H9 (cell line): ENCODE results near the gene SLC25A53. TPM values are rescaled to one million over a fixed set of nuclear protein-coding genes. Genes with fewer than 3 reads are reported as not detected.

Experiments
- DNase-seq: peaks from one replicate; pipeline ENCODE4 v3.0.0-alpha.2; 2017
- H2AFZ ChIP-seq: one replicate; pipeline ENCODE4 v1.6.1; 2013; ENCODE audit warnings: mild to moderate bottlenecking, low read length, control low read depth, moderate library complexity
- H2AK5ac ChIP-seq: 2 replicates; pipeline ENCODE4 v1.6.1; 2013; ENCODE audit warnings: low read length, control low read depth, mixed read lengths; ENCODE audit not compliant: insufficient read length
- H2BK120ac ChIP-seq: one replicate; pipeline ENCODE4 v1.6.1; 2013; ENCODE audit warnings: low read depth, mild to moderate bottlenecking, low read length, control low read depth, inconsistent platforms; ENCODE audit not compliant: poor library complexity, severe bottlenecking
- H2BK12ac ChIP-seq: 2 replicates; pipeline ENCODE4 v1.6.1; 2013; ENCODE audit warnings: low read length, control low read depth, mixed read lengths, low read depth; ENCODE audit not compliant: insufficient read length
- H2BK15ac ChIP-seq: 2 replicates; pipeline ENCODE4 v1.6.1; 2013; ENCODE audit warnings: low read depth, low read length, control low read depth
- H2BK20ac ChIP-seq: one replicate; pipeline ENCODE4 v1.6.1; 2013; ENCODE audit warnings: low read depth, mild to moderate bottlenecking, low read length, control low read depth, inconsistent platforms; ENCODE audit not compliant: poor library complexity, severe bottlenecking
- H2BK5ac ChIP-seq: 2 replicates; pipeline ENCODE4 v1.6.1; 2013; ENCODE audit warnings: low read length, control low read depth, mixed read lengths; ENCODE audit not compliant: insufficient read length
- H3K14ac ChIP-seq: 2 replicates; pipeline ENCODE4 v1.6.1; 2013; ENCODE audit warnings: low read length, control low read depth; ENCODE audit not compliant: insufficient read depth
- H3K18ac ChIP-seq: 2 replicates; pipeline ENCODE4 v1.6.1; 2013; ENCODE audit warnings: low read depth, mild to moderate bottlenecking, mixed read lengths, low read length, control low read depth; ENCODE audit not compliant: insufficient read length
- H3K23ac ChIP-seq: 2 replicates; pipeline ENCODE4 v1.6.1; 2013; ENCODE audit warnings: low read length, control low read depth, mixed read lengths, low read depth; ENCODE audit not compliant: insufficient read length
- H3K23me2 ChIP-seq: 2 replicates; pipeline ENCODE4 v1.6.1; 2013; ENCODE audit warnings: low read depth, mild to moderate bottlenecking, mixed read lengths, low read length, control low read depth; ENCODE audit not compliant: insufficient read length, poor library complexity, severe bottlenecking
- H3K27ac ChIP-seq: 2 replicates; pipeline ENCODE4 v1.5.1; 2013; ENCODE audit warnings: low read length, control low read depth, mixed read lengths, low read depth; ENCODE audit not compliant: insufficient read length
- H3K27me3 ChIP-seq: 2 replicates; pipeline ENCODE4 v1.6.1; 2013; ENCODE audit warnings: low read length, control low read depth, inconsistent platforms; ENCODE audit not compliant: insufficient read depth
- H3K4ac ChIP-seq: 2 replicates; pipeline ENCODE4 v1.6.1; 2013; ENCODE audit warnings: low read depth, mild to moderate bottlenecking, control low read depth, inconsistent platforms, low read length, moderate library complexity
- H3K4me1 ChIP-seq: 2 replicates; pipeline ENCODE4 v1.6.1; 2013; ENCODE audit warnings: low read length, control low read depth, inconsistent platforms; ENCODE audit not compliant: insufficient read depth
- H3K4me2 ChIP-seq: 2 replicates; pipeline ENCODE4 v1.6.1; 2013; ENCODE audit warnings: low read length, control low read depth, mixed read lengths; ENCODE audit not compliant: insufficient read length, insufficient read depth
- H3K56ac ChIP-seq: 2 replicates; pipeline ENCODE4 v1.6.1; 2013; ENCODE audit warnings: low read depth, mild to moderate bottlenecking, mixed read lengths, low read length, control low read depth; ENCODE audit not compliant: insufficient read length
- H3K79me1 ChIP-seq: 2 replicates; pipeline ENCODE4 v1.6.1; 2013; ENCODE audit warnings: low read depth, mild to moderate bottlenecking, moderate library complexity, low read length, control low read depth, inconsistent platforms; ENCODE audit not compliant: insufficient read depth, poor library complexity, severe bottlenecking
- H3K79me2 ChIP-seq: 2 replicates; pipeline ENCODE4 v1.6.1; 2013; ENCODE audit warnings: low read length, control low read depth, inconsistent platforms; ENCODE audit not compliant: insufficient read depth
- H3K9ac ChIP-seq: 2 replicates; pipeline ENCODE4 v1.6.1; 2013; ENCODE audit warnings: low read length, control low read depth, mixed read lengths; ENCODE audit not compliant: insufficient read length; ENCODE audit errors: extremely low read depth
- H3K9me3 ChIP-seq: one replicate; pipeline ENCODE4 v1.6.1; 2013; ENCODE audit warnings: low read depth, low read length, inconsistent platforms; ENCODE audit not compliant: control insufficient read depth
- H3T11ph ChIP-seq: one replicate; pipeline ENCODE4 v1.6.1; 2013; ENCODE audit warnings: mild to moderate bottlenecking, low read length, control low read depth, inconsistent platforms
- H4K20me1 ChIP-seq: one replicate; pipeline ENCODE4 v1.6.1; 2013; ENCODE audit not compliant: control insufficient read depth, insufficient read length, insufficient read depth
- H4K5ac ChIP-seq: 2 replicates; pipeline ENCODE4 v1.6.1; 2013; ENCODE audit warnings: low read depth, mild to moderate bottlenecking, mixed read lengths, low read length, control low read depth; ENCODE audit not compliant: insufficient read length
- H4K8ac ChIP-seq: replicated peaks from 2 replicates; pipeline ENCODE4 v1.6.1; 2013; ENCODE audit warnings: low read length, control low read depth, mixed read lengths, low read depth; ENCODE audit not compliant: insufficient read length
- H4K91ac ChIP-seq: 2 replicates; pipeline ENCODE4 v1.6.1; 2013; ENCODE audit warnings: low read depth, mild to moderate bottlenecking, moderate library complexity, mixed read lengths, low read length, control low read depth; ENCODE audit not compliant: insufficient read length
- H3K27ac Mint-ChIP-seq, 3 experiments: 2 replicates in 2 of 3; 3 replicates in 1 of 3; pipeline ENCODE4 v1.8.0; 2020 to 2021; ENCODE audit warnings: mixed read lengths in 3 of 3, mild to moderate bottlenecking in 1 of 3, moderate library complexity in 1 of 3
- H3K27me3 Mint-ChIP-seq: 2 replicates; pipeline ENCODE4 v1.8.0; 2021; ENCODE audit warnings: low read depth, mild to moderate bottlenecking, moderate library complexity, mixed read lengths
- H3K36me3 Mint-ChIP-seq, 3 experiments: 2 replicates in 2 of 3; 3 replicates in 1 of 3; pipeline ENCODE4 v1.8.0; 2020 to 2021; ENCODE audit warnings: low read depth in 3 of 3, mixed read lengths in 3 of 3; ENCODE audit not compliant: insufficient read depth in 1 of 3
- H3K4me1 Mint-ChIP-seq, 2 experiments: 2 replicates each; pipeline ENCODE4 v1.8.0; 2020; ENCODE audit warnings: mixed read lengths in 2 of 2
- H3K4me3 Mint-ChIP-seq, 2 experiments: 2 replicates in 1 of 2; 3 replicates in 1 of 2; pipeline ENCODE4 v1.8.0; 2020 to 2021; ENCODE audit warnings: mild to moderate bottlenecking in 2 of 2, mixed read lengths in 2 of 2, moderate library complexity in 1 of 2
- H3K9me3 Mint-ChIP-seq, 2 experiments: 2 replicates in 1 of 2; 3 replicates in 1 of 2; pipeline ENCODE4 v1.8.0; 2020; ENCODE audit warnings: mild to moderate bottlenecking in 2 of 2, mixed read lengths in 2 of 2, moderate library complexity in 1 of 2
- WGBS: extraction: QIAGEN DNeasy Blood & Tissue Kit; methylation state at CpG from one replicate; pipeline ENCODE4 v1.1.7; 2013; ENCODE audit warnings: missing lambda C conversion rate, low lambda C conversion rate, mixed read lengths; ENCODE audit not compliant: insufficient read length; ENCODE audit errors: extremely low coverage; 5-methylcytosine and 5-hydroxymethylcytosine counted together
- total RNA-seq: library from RNA; stranded (reverse); gene quantifications from 2 replicates; pipeline ENCODE4 v1.2.1, GENCODE V29; 2021
- TF ChIP-seq, protein P1 (sequence below): fragments of 200-600 bp; sonication (generic); conservative IDR thresholded peaks from 3 replicates; pipeline ENCODE4 v1.8.0; 2021; ENCODE audit warnings: antibody characterized with exemption, mild to moderate bottlenecking

SLC25A53 gene
- total RNA-seq, 1 experiment from 2014 or later: 1.6 TPM

DNA sequence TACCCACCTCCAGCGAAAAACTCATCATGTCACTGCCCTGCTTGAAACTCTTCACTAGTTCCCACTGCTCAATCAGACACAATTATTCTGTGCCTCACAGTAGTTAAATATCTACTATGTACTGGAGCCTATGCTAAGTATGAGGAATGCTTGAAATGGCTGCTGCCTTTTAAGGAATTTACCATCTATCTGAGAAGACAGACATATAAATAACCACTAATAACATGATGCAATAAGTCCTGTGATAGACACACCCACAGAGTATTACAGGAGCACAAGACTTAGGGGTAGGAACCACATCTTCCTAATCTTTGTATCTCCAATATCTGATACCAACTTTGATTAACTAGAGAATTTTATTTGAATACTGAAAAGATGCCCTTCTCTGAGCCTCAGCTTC lies 21.1 kb downstream of the SLC25A53 start:
- Histone ChIP-seq H3K4me2 (no peak overlapping the region), H3K27me3 (no peaks in the 10 kb centered on the region), H4K8ac (no peak overlapping the region), H3K56ac (no peak overlapping the region), H3K9ac (no peak overlapping the region), H3K79me1 (no peaks in the 10 kb centered on the region), H3K9me3 (peaks cover 10% of the 10 kb centered on the region), H4K5ac (no peak overlapping the region), H2AFZ (no peak overlapping the region), H3K4ac (no peak overlapping the region), H3K79me2 (no peaks in the 10 kb centered on the region), H3K23ac (no peak overlapping the region), H3K23me2 (no peaks in the 10 kb centered on the region), H3K4me1 (no peaks in the 10 kb centered on the region), H3K18ac (no peak overlapping the region), H3T11ph (no peak overlapping the region), H4K91ac (no peak overlapping the region), H2BK20ac (no peak overlapping the region), H2BK12ac (no peak overlapping the region), H2BK120ac (no peak overlapping the region), H2AK5ac (no peak overlapping the region), H4K20me1 (no peaks in the 10 kb centered on the region), H3K27ac (no peak overlapping the region), H2BK15ac (no peak overlapping the region), H3K14ac (no peak overlapping the region), H2BK5ac (no peak overlapping the region)
- no peak overlapping the region for H3K27ac Mint-ChIP-seq
- no peaks in the 10 kb centered on the region for H3K4me1 Mint-ChIP-seq
- H3K36me3 Mint-ChIP-seq: no peaks in the 10 kb centered on the region
- H3K9me3 Mint-ChIP-seq: peaks cover 0 to 62% of the 10 kb centered on the region in 2 experiments; a peak in 3 of 5 replicates
- no peak for DNase-seq
- no peak overlapping the region for H3K4me3 Mint-ChIP-seq
- H3K27me3 Mint-ChIP-seq: no peaks in the 10 kb centered on the region; the same call in 1 of the 2 replicates
- TF ChIP-seq, protein P1, sequence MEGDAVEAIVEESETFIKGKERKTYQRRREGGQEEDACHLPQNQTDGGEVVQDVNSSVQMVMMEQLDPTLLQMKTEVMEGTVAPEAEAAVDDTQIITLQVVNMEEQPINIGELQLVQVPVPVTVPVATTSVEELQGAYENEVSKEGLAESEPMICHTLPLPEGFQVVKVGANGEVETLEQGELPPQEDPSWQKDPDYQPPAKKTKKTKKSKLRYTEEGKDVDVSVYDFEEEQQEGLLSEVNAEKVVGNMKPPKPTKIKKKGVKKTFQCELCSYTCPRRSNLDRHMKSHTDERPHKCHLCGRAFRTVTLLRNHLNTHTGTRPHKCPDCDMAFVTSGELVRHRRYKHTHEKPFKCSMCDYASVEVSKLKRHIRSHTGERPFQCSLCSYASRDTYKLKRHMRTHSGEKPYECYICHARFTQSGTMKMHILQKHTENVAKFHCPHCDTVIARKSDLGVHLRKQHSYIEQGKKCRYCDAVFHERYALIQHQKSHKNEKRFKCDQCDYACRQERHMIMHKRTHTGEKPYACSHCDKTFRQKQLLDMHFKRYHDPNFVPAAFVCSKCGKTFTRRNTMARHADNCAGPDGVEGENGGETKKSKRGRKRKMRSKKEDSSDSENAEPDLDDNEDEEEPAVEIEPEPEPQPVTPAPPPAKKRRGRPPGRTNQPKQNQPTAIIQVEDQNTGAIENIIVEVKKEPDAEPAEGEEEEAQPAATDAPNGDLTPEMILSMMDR: no peak
- WGBS: no CpG with 5 or more reads among the region's 1 CpG
